Islet precursor cell (in vitro differentiated cells): ENCODE results near the gene CCT5.
"Not testable (repeated sequence)": the region's sequence is repeated elsewhere in the genome, so short reads cannot be mapped to it uniquely, and the experiment has no call there.

Experiments used
- DNase-seq: peaks from one replicate; pipeline ENCODE4 v3.0.0-alpha.2; 2018

CCT5 gene

DNA sequence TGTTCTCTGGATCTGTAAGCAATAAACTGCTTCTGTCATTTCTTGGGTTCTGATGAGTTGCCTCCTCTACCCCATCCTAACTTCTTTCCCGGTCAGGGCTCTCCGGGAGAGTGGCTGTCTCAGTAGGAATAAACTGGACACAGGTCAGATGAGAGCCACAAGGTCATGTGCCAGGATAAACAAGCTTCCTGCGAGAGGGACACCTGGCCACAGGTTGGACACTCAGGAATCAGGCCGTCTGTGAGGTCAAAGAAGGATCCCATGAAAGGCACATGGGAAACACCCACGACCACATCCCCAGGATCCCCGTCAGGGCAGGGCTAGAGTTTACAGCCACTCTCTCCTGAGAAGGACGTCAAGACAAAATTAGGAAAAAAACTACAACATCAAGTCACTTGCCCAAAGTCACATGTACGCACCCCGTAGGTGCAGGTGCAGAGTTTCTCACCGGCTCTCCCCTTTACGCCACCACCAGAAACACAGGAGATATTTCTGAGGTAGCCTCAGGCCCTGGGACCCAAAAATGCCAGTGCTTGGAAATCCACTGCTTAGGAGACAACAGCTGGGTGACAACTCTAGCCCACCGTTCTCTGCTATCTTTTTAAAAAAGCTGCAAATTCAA, 28.7 kb downstream of the CCT5 start:
- no peak for DNase-seq

DNA sequence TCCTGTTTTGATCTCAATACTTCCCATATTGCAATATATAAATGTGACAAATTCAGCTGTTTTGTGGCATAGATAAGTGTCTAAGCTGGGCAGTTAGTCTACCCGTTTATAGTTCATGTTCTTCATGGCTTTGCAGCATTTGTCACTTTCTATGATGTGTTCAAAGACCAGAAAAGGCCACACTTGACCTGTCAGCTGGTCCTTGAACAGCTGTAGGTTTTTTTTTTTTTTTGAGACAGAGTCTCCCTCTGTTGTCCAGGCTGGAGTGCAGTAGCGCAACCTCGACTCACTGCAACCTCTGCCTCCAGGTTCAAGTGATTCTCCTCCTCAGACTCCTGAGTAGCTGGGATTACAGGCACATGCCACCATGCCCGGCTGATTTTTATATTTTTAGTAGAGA, 29.2 kb downstream of the CCT5 start:
- no peak for DNase-seq

- no peak for DNase-seq
Observed at GRCh38 chr5:10279925-10280720, 30.0 kb downstream of the CCT5 start.

DNA sequence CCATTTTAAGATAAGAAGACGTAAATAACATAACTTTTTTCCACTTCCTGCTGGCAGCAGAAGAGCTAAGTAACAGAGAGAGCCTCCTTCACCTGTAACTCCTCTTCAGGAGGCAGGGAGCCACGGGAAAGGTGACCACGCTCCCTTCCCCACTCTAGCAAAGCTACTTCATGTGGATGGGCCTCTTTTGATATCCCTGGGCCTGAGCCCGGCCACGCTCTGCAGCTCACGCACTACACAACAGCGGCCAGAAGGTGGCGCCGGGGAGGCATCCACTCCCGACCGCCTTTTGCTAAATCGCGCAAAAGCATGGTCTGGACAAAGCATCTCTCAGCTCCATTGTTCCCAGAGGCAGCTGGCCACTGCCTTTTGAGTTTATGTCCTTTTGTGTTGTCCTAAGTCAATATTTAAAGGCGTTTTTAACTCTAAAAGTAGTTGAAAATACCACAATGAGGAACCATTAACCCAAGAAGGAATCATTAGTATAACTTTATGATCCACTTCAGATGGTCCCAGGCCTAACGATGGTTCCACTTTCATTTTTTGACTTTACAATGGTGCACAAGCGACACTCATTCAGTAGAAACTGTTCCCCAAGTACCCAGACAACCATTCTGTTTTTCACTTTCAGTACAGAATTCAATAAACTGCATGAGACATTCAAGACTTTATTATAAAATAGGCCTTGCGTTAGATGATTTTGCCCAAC, 34.0 kb downstream of the CCT5 start:
- DNase-seq: peak; percentile 86

DNA sequence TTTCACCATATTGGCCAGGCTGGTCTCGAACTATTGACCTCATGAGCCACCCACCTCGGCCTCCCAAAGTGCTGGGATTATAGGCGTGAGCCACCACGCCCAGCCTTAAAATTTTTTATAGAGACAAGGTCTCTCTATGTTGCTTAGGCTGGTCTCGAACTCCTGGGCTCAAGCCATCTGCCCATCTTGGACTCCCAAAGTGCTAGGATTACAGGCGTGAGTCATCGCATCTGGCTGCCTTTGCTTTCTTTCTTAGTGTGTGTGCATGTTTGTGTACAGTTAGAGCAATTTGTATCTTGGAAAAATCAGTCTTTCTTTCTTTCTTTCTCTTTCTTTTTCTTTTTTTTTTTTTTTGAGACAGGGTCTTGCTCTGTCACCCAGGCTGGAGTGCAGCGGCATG, 35.3 kb downstream of the CCT5 start:
- DNase-seq: not testable (repeated sequence)

DNA sequence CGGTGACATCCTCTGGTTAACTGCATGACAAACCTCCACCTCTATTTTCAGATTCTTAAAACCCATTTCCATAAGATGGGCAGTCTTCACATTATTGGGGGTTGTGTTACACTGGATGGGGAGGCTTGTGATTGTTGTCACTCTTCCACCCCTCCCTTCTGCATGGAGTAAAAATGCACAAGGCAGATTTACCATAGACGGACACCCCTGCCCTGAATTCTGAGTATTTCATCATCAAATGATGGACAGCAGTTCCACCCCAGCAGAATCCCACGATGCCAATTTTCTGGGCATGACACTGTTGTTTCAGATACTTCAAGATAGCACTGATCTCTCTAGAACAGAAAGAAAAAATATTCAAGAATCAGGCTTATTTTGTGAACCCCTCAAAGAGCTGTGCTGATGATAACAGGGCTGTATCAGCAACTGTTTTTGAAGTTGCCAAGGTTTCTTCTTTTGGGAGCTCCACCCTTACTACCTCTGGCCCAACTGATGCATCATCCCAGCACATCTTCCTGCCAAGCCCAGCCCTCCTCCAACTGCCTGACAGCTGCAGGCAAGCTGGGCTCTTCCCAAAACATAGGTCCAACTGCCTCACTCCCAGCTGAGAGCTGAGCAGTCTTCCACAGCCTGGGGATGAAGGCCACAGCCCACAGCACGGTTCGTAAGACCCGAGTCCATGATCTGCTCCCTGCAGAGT, 36.2 kb downstream of the CCT5 start:
- DNase-seq: no peak

- no peak for DNase-seq
Observed at GRCh38 chr5:10286862-10287227, 36.8 kb downstream of the CCT5 start.

- no peak for DNase-seq
Observed at GRCh38 chr5:10288592-10289219, 38.6 kb downstream of the CCT5 start.

- no peak for DNase-seq
Observed at GRCh38 chr5:10289353-10289752, 39.3 kb downstream of the CCT5 start.

DNA sequence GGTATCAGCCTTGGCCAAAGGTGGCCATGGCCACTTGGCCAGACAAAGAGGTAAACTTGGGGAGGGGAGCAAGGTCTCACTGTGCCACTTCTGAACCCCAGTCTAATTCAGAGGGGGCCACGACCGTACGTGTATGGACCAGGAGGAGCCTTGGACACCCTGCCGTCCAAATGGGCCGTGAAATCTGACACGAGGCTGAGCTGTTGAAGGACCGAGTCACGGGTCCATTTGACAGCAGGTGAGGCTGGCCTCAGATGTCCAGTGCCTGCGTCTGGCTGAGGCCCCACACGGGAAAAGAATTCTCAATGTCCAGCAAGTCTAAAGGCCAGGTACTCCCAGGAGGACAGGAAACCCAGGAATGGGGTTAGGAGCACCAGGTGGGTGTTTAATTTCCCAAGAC, 39.9 kb downstream of the CCT5 start:
- DNase-seq: no peak

DNA sequence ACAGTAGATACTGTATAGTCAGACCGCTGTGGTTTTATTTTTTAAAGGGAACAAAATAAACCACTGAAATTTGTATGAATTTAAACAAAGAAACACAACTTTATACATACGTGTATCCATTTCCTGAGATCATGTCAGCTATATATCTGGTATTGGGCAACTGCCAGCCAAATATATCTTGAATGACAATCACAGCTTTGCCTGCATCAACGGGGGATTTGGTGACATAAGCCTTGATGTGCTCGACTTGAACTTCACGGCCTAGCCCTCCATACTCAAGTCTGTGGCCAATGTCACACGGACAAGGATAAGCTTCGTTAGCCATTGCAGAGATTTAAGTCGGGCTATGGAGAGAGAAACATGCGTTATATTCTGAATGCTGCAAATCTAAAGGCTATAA, 40.4 kb downstream of the CCT5 start:
- no peak for DNase-seq

- DNase-seq: no peak
Observed at GRCh38 chr5:10291692-10292339, 41.7 kb downstream of the CCT5 start.

DNA sequence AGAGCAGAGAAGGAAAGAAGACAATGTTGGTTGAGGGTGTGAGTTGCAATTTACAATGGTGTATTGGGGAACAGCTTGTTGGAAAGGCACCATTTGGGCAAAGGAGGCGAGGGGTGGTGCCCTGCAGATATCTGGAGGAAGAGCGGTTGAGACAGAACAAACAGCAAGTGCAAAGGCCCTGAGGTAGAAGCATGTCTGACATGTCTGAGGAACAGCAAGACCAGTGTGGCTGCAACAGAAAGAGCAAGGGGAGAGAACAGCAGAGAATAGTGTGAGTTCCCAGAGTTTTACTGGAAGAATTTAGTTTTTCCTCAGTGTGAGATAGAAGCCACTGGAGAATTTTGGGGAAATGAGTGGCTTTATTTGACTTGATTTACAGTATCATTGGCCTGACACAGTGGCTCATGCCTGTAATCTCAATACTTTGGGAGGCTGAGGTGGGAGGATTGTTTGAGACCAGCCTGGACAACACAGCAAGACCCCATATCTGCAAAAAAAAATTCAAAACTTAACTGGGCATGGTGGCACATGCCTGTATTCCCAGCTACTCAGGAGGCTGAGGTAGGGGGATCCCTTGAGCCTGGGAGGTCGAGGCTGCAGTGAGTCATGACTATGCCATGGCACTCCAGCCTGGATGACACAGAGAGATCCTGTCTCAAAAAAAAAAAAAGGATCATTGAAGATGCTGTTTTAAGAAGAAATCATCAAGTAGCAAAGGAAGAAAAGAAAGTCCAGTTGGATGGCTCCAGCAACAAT, 44.0 kb downstream of the CCT5 start:
- no peak for DNase-seq

- no peak for DNase-seq
Observed at GRCh38 chr5:10295619-10296326, 45.7 kb downstream of the CCT5 start.

GRCh38 chr5:10297646-10298204, 47.6 kb downstream of the CCT5 start:
- no peak for DNase-seq

- no peak for DNase-seq
Observed at GRCh38 chr5:10300246-10300645, 50.2 kb downstream of the CCT5 start.

- no peak for DNase-seq
Observed at GRCh38 chr5:10301266-10301665, 51.2 kb downstream of the CCT5 start.

GRCh38 chr5:10301842-10302610, 51.9 kb downstream of the CCT5 start:
- no peak for DNase-seq

DNA sequence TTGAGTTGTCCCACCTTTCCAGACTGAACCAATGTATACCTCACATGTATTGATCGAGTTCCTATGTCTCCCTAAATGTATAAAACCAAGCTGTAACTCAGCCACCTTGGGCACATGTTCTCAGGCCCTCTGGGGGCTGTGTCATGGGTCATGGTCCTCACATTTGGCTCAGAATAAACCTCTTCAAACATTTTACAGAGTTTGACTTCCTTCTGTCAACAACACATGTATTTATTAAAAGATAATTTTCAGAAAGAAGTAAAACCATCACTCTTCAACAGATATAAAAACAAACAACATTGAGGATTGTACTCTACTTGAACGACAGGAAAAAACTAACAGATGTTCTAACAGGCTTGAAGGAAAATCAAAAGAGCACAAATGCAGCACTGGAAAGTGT, 53.1 kb downstream of the CCT5 start:
- no peak for DNase-seq

GRCh38 chr5:10303699-10304170, 53.7 kb downstream of the CCT5 start:
- DNase-seq: no peak
